Lower leg skin (tissue), 4 donors: ENCODE results near the gene RAP2A. TPM values are rescaled to one million over a fixed set of nuclear protein-coding genes. Genes with fewer than 3 reads are reported as not detected.

Source experiments
- DNase-seq, 2 donors: peaks; one replicate each; pipeline ENCODE4 v3.0.0-alpha.2; 2019; ENCODE audit warnings: low spot score in 2 of 2
- H3K4me3 ChIP-seq: fragments of 200-600 bp; sonication (generic); 2 replicates; pipeline ENCODE4 v1.5.1; 2017; ENCODE audit warnings: mild to moderate bottlenecking, low read depth; ENCODE audit not compliant: poor library complexity, severe bottlenecking
- POLR2A ChIP-seq, 2 donors: fragments of 450-650 bp; IDR thresholded peaks; one replicate each; pipeline ENCODE4 v1.6.1; 2016 to 2017; ENCODE audit warnings: antibody characterized with exemption in 2 of 2, mild to moderate bottlenecking in 1 of 2, moderate library complexity in 1 of 2
- WGBS, 2 donors: methylation state at CpG; one replicate each; pipeline ENCODE4 v1.1.5; 2018; 5-methylcytosine and 5-hydroxymethylcytosine counted together
- intact Hi-C: fragments of 100-400 bp; cut with DNase I; formaldehyde crosslinking; loops from one replicate; pipeline ENCODE4 v1.15.0; 2023; ENCODE audit warnings: low total_unique reads
- total RNA-seq, 4 donors: library from RNA; depleted of rRNA; stranded (reverse); fragments of >200 nt; gene quantifications; one replicate each; pipeline ENCODE4 v1.1.0, GENCODE V29; 2016
- TF ChIP-seq, protein P1 (sequence below), 3 donors: fragments of 450-650 bp; IDR thresholded peaks; one replicate each; pipeline ENCODE4 v1.5.1; 2016; ENCODE audit warnings: antibody characterized with exemption in 3 of 3, mild to moderate bottlenecking in 3 of 3, moderate library complexity in 2 of 3

RAP2A gene
- total RNA-seq, 4 donors from 2014 or later, result 8.4 to 14.8 (median 10.3) TPM

DNA sequence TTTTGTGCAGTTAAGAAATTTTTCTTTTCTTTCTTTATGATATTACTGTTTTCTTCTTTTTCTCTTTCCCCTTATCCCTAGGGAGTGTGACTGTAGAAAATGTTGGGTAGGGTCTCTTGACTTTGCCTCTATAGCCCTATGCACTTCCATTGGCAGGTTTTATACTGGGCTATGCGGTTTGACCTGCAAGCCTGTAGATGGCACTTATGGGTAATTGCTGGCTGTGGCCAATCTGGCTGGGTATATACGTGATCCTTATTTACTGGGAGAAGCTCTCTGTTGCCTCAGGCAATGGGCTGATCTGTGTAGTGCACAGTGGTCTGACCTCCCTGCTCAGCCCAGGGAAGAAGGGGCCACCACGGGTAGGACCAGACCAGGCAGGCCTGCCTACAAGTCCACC lies 78.8 kb downstream of the RAP2A start:
- intact Hi-C loops, result no loop called here
- no peak overlapping the region for H3K4me3 ChIP-seq
- no peak for DNase-seq
- TF ChIP-seq, protein P1, sequence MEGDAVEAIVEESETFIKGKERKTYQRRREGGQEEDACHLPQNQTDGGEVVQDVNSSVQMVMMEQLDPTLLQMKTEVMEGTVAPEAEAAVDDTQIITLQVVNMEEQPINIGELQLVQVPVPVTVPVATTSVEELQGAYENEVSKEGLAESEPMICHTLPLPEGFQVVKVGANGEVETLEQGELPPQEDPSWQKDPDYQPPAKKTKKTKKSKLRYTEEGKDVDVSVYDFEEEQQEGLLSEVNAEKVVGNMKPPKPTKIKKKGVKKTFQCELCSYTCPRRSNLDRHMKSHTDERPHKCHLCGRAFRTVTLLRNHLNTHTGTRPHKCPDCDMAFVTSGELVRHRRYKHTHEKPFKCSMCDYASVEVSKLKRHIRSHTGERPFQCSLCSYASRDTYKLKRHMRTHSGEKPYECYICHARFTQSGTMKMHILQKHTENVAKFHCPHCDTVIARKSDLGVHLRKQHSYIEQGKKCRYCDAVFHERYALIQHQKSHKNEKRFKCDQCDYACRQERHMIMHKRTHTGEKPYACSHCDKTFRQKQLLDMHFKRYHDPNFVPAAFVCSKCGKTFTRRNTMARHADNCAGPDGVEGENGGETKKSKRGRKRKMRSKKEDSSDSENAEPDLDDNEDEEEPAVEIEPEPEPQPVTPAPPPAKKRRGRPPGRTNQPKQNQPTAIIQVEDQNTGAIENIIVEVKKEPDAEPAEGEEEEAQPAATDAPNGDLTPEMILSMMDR (IDR thresholded peaks at IDR 0.05), result no peak
- no peak for TF ChIP-seq POLR2A (IDR thresholded peaks at IDR 0.05)
- WGBS, 2 donors, result 82 to 88% methylated on average over 3 of the region's 3 CpGs

DNA sequence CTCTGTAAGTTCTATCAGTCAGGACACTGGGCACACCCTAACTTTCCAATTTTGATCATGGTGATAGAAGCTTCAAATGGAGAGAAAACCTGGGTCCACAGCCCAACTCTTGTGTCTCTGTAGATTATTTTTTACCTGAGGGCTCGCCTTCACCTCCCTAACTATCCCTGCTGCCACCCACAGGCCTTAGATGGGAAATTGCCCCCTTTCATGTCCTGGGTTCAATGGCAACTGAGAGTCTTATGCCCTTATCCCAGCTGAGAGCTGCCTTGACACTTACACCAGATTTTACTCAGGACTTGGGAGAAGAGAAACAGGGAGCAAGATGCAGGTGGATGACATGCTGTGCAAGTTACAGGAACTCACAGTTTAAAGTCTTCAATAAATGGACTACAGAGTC lies 81.7 kb downstream of the RAP2A start:
- intact Hi-C loops, result no loop called here
- no peak for TF ChIP-seq POLR2A (IDR thresholded peaks at IDR 0.05)
- TF ChIP-seq, protein P1 (IDR thresholded peaks at IDR 0.05), result no peak
- 84 to 89% methylated on average over 1 of the region's 1 CpG for WGBS, 2 donors
- no peak overlapping the region for H3K4me3 ChIP-seq
- no peak for DNase-seq

DNA sequence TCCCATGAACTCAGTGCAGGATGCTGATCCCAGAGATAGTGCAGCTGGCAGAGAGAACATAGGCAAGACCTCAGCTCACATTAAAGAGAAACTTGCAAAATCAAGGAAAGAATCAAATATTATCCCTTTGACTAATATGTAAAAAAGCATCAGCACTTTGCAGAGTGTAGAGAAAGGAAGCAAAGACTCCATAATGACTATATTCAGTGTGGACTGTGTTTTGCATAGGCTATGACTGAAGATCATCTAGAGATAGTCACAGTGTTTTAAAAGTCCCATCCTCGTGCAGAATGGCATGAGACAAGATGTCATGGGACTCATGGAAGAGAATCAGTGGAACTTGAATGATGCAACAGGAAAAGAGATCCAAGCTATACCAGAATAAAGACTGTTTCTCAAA lies 84.0 kb downstream of the RAP2A start:
- no peak for DNase-seq
- intact Hi-C loops, result no loop called here
- 59 to 81% methylated on average over 1 of the region's 1 CpG for WGBS, 2 donors
- TF ChIP-seq POLR2A (IDR thresholded peaks at IDR 0.05), result no peak
- TF ChIP-seq, protein P1 (IDR thresholded peaks at IDR 0.05), result no peak
- no peak overlapping the region for H3K4me3 ChIP-seq

Other genes with a start within 250 kb of the RAP2A start
- 10 to 100 TPM; 37.6 to 59.5 (median 45.4) TPM for gene MBNL2, start 211.8 kb upstream of the RAP2A start, total RNA-seq